NCI-H446 (cell line): ENCODE measurements around the gene SPPL2A.

ENCODE experiments used
- DNase-seq, 2 experiments: peaks; one replicate each; lab custom pipeline; 2025; lab: John Stamatoyannopoulos, UW

The SPPL2A gene

GRCh38 chr15:50686469-50687301, 78.8 kb downstream of the SPPL2A start, which contains the start of gene TRPM7:
Gene TRPM7, minus strand, starts transcription at chr15:50686797. Its CDS starts 264 bp downstream, at chr15:50686533.
- peak; percentile 40 to 83 for DNase-seq

- DNase-seq: peak in 1 of 2 experiments; percentile 36
Measured at GRCh38 chr15:50685976-50686468, 79.5 kb downstream of the SPPL2A start.

- no peak for DNase-seq
Measured at GRCh38 chr15:50685191-50685975, 80.1 kb downstream of the SPPL2A start.

- DNase-seq: no peak
Measured at GRCh38 chr15:50681467-50681866, 84.0 kb downstream of the SPPL2A start.

- no peak for DNase-seq
Measured at GRCh38 chr15:50676799-50677483, 88.6 kb downstream of the SPPL2A start.

GRCh38 chr15:50675535-50676144, 89.9 kb downstream of the SPPL2A start:
- DNase-seq: peak in 1 of 2 experiments; percentile 27

- DNase-seq: no peak
Measured at GRCh38 chr15:50670115-50670514, 95.4 kb downstream of the SPPL2A start.

- DNase-seq: no peak
Measured at GRCh38 chr15:50669611-50670010, 95.9 kb downstream of the SPPL2A start.

- no peak for DNase-seq
Measured at GRCh38 chr15:50665938-50666337, 99.6 kb downstream of the SPPL2A start.

- DNase-seq: no peak
Measured at GRCh38 chr15:50655555-50655954, 110.0 kb downstream of the SPPL2A start.

- no peak for DNase-seq
Measured at GRCh38 chr15:50653156-50653743, 112.3 kb downstream of the SPPL2A start.

GRCh38 chr15:50652671-50653070, 112.8 kb downstream of the SPPL2A start:
- DNase-seq: no peak
